ENCODE results near the gene CNRIP1.
"Not testable (repeated sequence)": the region's sequence is repeated elsewhere in the genome, so short reads cannot be mapped to it uniquely, and the experiment has no call there.

CNRIP1 gene

GRCh38 chr2:68356599-68357239, 37.0 kb upstream of the CNRIP1 start:
- H3K4me2 ChIP-seq (ENCODE audit: insufficient read depth, low read length, poor library complexity, severe bottlenecking): no peak overlapping the region
- no peak for DNase-seq (ENCODE audit: low spot score)
- H2BK5ac ChIP-seq (ENCODE audit: low read length): no peak overlapping the region
- H3K4me1 ChIP-seq (ENCODE audit: control insufficient read depth in 2 of 2, insufficient read depth in 1 of 2, low read depth in 1 of 2, low read length in 2 of 2): no peaks in the 10 kb centered on the region
- no peaks in the 10 kb centered on the region for H3K9me3 ChIP-seq (replicated peaks in 1 of 2; ENCODE audit: control insufficient read depth in 2 of 2, insufficient read depth in 1 of 2, low read depth in 1 of 2, low read length in 2 of 2)
- no peak overlapping the region for H2AK5ac ChIP-seq (ENCODE audit: low read depth, low read length)
- H3K23ac ChIP-seq (ENCODE audit: low read depth, low read length, poor library complexity): no peak overlapping the region
- WGBS, 2 donors (ENCODE audit: extremely low coverage in 2 of 2, insufficient read length in 2 of 2, insufficient replicate concordance in 1 of 2): no CpG with 5 or more reads among the region's 4 CpGs
- no peak overlapping the region for H3K9ac ChIP-seq (ENCODE audit: low read depth, low read length, poor library complexity)
- no peaks in the 10 kb centered on the region for H3K27me3 ChIP-seq (ENCODE audit: control insufficient read depth in 3 of 3, insufficient read depth in 3 of 3, low read depth in 1 of 3, low read length in 3 of 3)
- H4K8ac ChIP-seq (ENCODE audit: low read depth, low read length): no peak overlapping the region
- no peak overlapping the region for H4K91ac ChIP-seq (ENCODE audit: low read depth, low read length, poor library complexity)
- H3K36me3 ChIP-seq (replicated peaks in 1 of 2; ENCODE audit: control insufficient read depth in 2 of 2, insufficient read depth in 2 of 2, low read length in 2 of 2): no peaks in the 10 kb centered on the region
- H2BK12ac ChIP-seq (ENCODE audit: low read length): no peak overlapping the region
- H3K14ac ChIP-seq (ENCODE audit: low read length): no peak overlapping the region
- no peak overlapping the region for H3K4me3 ChIP-seq (ENCODE audit: low read length in 2 of 2)
- H2AFZ ChIP-seq (ENCODE audit: low read length): no peak overlapping the region
- no peaks in the 10 kb centered on the region for H3K79me1 ChIP-seq (ENCODE audit: low read depth, low read length)
- H3K4ac ChIP-seq (ENCODE audit: low read length): no peak overlapping the region
- H2BK15ac ChIP-seq (ENCODE audit: low read length): no peak overlapping the region
- no peak overlapping the region for H2BK120ac ChIP-seq (ENCODE audit: low read depth, low read length)
- no peak overlapping the region for H3K27ac ChIP-seq (replicated peaks; ENCODE audit: low read length)
- H3K18ac ChIP-seq (ENCODE audit: low read length): no peak overlapping the region

- Histone ChIP-seq H3K36me3 (replicated peaks in 1 of 2; ENCODE audit: control insufficient read depth in 2 of 2, insufficient read depth in 2 of 2, low read length in 2 of 2) (no peaks in the 10 kb centered on the region), H4K91ac (ENCODE audit: low read depth, low read length, poor library complexity) (no peak overlapping the region), H3K27ac (replicated peaks; ENCODE audit: low read length) (no peak overlapping the region), H2BK15ac (ENCODE audit: low read length) (no peak overlapping the region), H3K27me3 (ENCODE audit: control insufficient read depth in 3 of 3, insufficient read depth in 3 of 3, low read depth in 1 of 3, low read length in 3 of 3) (no peaks in the 10 kb centered on the region), H2AK5ac (ENCODE audit: low read depth, low read length) (no peak overlapping the region), H3K18ac (ENCODE audit: low read length) (no peak overlapping the region), H3K4ac (ENCODE audit: low read length) (no peak overlapping the region), H3K9ac (ENCODE audit: low read depth, low read length, poor library complexity) (no peak overlapping the region), H3K79me1 (ENCODE audit: low read depth, low read length) (no peaks in the 10 kb centered on the region), H3K4me1 (ENCODE audit: control insufficient read depth in 2 of 2, insufficient read depth in 1 of 2, low read depth in 1 of 2, low read length in 2 of 2) (no peaks in the 10 kb centered on the region), H3K4me2 (ENCODE audit: insufficient read depth, low read length, poor library complexity, severe bottlenecking) (no peak overlapping the region), H3K9me3 (replicated peaks in 1 of 2; ENCODE audit: control insufficient read depth in 2 of 2, insufficient read depth in 1 of 2, low read depth in 1 of 2, low read length in 2 of 2) (no peaks in the 10 kb centered on the region), H3K14ac (ENCODE audit: low read length) (no peak overlapping the region), H2AFZ (ENCODE audit: low read length) (no peak overlapping the region), H3K4me3 (ENCODE audit: low read length in 2 of 2) (no peak overlapping the region), H3K23ac (ENCODE audit: low read depth, low read length, poor library complexity) (no peak overlapping the region), H2BK5ac (ENCODE audit: low read length) (no peak overlapping the region), H2BK12ac (ENCODE audit: low read length) (no peak overlapping the region), H4K8ac (ENCODE audit: low read depth, low read length) (no peak overlapping the region), H2BK120ac (ENCODE audit: low read depth, low read length) (no peak overlapping the region)
- no CpG with 5 or more reads among the region's 2 CpGs for WGBS, 2 donors (ENCODE audit: extremely low coverage in 2 of 2, insufficient read length in 2 of 2, insufficient replicate concordance in 1 of 2)
- no peak for DNase-seq (ENCODE audit: low spot score)
These were observed 33.1 kb upstream of the CNRIP1 start for GRCh38 chr2:68352651-68353391.

- no peaks in the 10 kb centered on the region for H3K9me3 ChIP-seq (replicated peaks in 1 of 2; ENCODE audit: control insufficient read depth in 2 of 2, insufficient read depth in 1 of 2, low read depth in 1 of 2, low read length in 2 of 2)
- H4K91ac ChIP-seq (ENCODE audit: low read depth, low read length, poor library complexity): no peak overlapping the region
- H3K18ac ChIP-seq (ENCODE audit: low read length): no peak overlapping the region
- no peak overlapping the region for H3K9ac ChIP-seq (ENCODE audit: low read depth, low read length, poor library complexity)
- H3K79me1 ChIP-seq (ENCODE audit: low read depth, low read length): no peaks in the 10 kb centered on the region
- no peak overlapping the region for H2AFZ ChIP-seq (ENCODE audit: low read length)
- no CpG with 5 or more reads among the region's 6 CpGs for WGBS, 2 donors (ENCODE audit: extremely low coverage in 2 of 2, insufficient read length in 2 of 2, insufficient replicate concordance in 1 of 2)
- no peak overlapping the region for H2BK5ac ChIP-seq (ENCODE audit: low read length)
- no peak overlapping the region for H3K4ac ChIP-seq (ENCODE audit: low read length)
- no peaks in the 10 kb centered on the region for H3K27me3 ChIP-seq (ENCODE audit: control insufficient read depth in 3 of 3, insufficient read depth in 3 of 3, low read depth in 1 of 3, low read length in 3 of 3)
- no peak overlapping the region for H2BK15ac ChIP-seq (ENCODE audit: low read length)
- no peak overlapping the region for H3K4me2 ChIP-seq (ENCODE audit: insufficient read depth, low read length, poor library complexity, severe bottlenecking)
- no peaks in the 10 kb centered on the region for H3K4me1 ChIP-seq (ENCODE audit: control insufficient read depth in 2 of 2, insufficient read depth in 1 of 2, low read depth in 1 of 2, low read length in 2 of 2)
- no peak overlapping the region for H3K23ac ChIP-seq (ENCODE audit: low read depth, low read length, poor library complexity)
- H3K27ac ChIP-seq (replicated peaks; ENCODE audit: low read length): no peak overlapping the region
- no peak overlapping the region for H3K14ac ChIP-seq (ENCODE audit: low read length)
- H2BK120ac ChIP-seq (ENCODE audit: low read depth, low read length): no peak overlapping the region
- no peak overlapping the region for H4K8ac ChIP-seq (ENCODE audit: low read depth, low read length)
- H3K4me3 ChIP-seq (ENCODE audit: low read length in 2 of 2): no peak overlapping the region
- no peaks in the 10 kb centered on the region for H3K36me3 ChIP-seq (replicated peaks in 1 of 2; ENCODE audit: control insufficient read depth in 2 of 2, insufficient read depth in 2 of 2, low read length in 2 of 2)
- H2AK5ac ChIP-seq (ENCODE audit: low read depth, low read length): no peak overlapping the region
- no peak for DNase-seq (ENCODE audit: low spot score)
- no peak overlapping the region for H2BK12ac ChIP-seq (ENCODE audit: low read length)
These were observed 32.2 kb upstream of the CNRIP1 start for GRCh38 chr2:68351997-68352396.

GRCh38 chr2:68349091-68349490, 29.3 kb upstream of the CNRIP1 start:
- not testable (repeated sequence) for H2BK120ac ChIP-seq (ENCODE audit: low read depth, low read length); H3K27me3 ChIP-seq (ENCODE audit: control insufficient read depth in 3 of 3, insufficient read depth in 3 of 3, low read depth in 1 of 3, low read length in 3 of 3); H3K23ac ChIP-seq (ENCODE audit: low read depth, low read length, poor library complexity); H3K4me1 ChIP-seq (ENCODE audit: control insufficient read depth in 2 of 2, insufficient read depth in 1 of 2, low read depth in 1 of 2, low read length in 2 of 2); H2BK12ac ChIP-seq (ENCODE audit: low read length); H2BK15ac ChIP-seq (ENCODE audit: low read length); H3K4me3 ChIP-seq (ENCODE audit: low read length in 2 of 2); H3K79me1 ChIP-seq (ENCODE audit: low read depth, low read length); H3K27ac ChIP-seq (replicated peaks; ENCODE audit: low read length); H3K4ac ChIP-seq (ENCODE audit: low read length); H3K18ac ChIP-seq (ENCODE audit: low read length); H2AFZ ChIP-seq (ENCODE audit: low read length); H3K9me3 ChIP-seq (replicated peaks in 1 of 2; ENCODE audit: control insufficient read depth in 2 of 2, insufficient read depth in 1 of 2, low read depth in 1 of 2, low read length in 2 of 2); H3K9ac ChIP-seq (ENCODE audit: low read depth, low read length, poor library complexity); H2AK5ac ChIP-seq (ENCODE audit: low read depth, low read length); H2BK5ac ChIP-seq (ENCODE audit: low read length); H3K4me2 ChIP-seq (ENCODE audit: insufficient read depth, low read length, poor library complexity, severe bottlenecking); H4K91ac ChIP-seq (ENCODE audit: low read depth, low read length, poor library complexity); H4K8ac ChIP-seq (ENCODE audit: low read depth, low read length); DNase-seq (ENCODE audit: low spot score); H3K14ac ChIP-seq (ENCODE audit: low read length); H3K36me3 ChIP-seq (replicated peaks in 1 of 2; ENCODE audit: control insufficient read depth in 2 of 2, insufficient read depth in 2 of 2, low read length in 2 of 2)
- no CpG with 5 or more reads among the region's 4 CpGs for WGBS, 2 donors (ENCODE audit: extremely low coverage in 2 of 2, insufficient read length in 2 of 2, insufficient replicate concordance in 1 of 2)

Measured in neuronal stem cell (in vitro differentiated cells).